GM10248 (cell line): Measurements from ENCODE around the gene WSB2.

Experiments
- CTCF ChIA-PET: fragments of 300-600 bp; sonication (Branson Sonifier 250); formaldehyde crosslinking; extraction: SDS; loops from one replicate; lab custom pipeline; 2021; ENCODE audit warnings: antibody characterized with exemption; lab: Yijun Ruan, JAX
- POLR2A ChIA-PET: fragments of 350-650 bp; sonication (Branson Sonifier 250); formaldehyde crosslinking; extraction: SDS; loops from one replicate; lab custom pipeline; 2020; ENCODE audit warnings: antibody characterized with exemption; lab: Yijun Ruan, JAX
- DNase-seq: peaks from one replicate; pipeline ENCODE4 v3.0.0; 2012; ENCODE audit errors: extremely low spot score
- TF ChIP-seq, protein P1 (sequence below): IDR thresholded peaks from 2 replicates; pipeline ENCODE4 v1.5.1; 2012; ENCODE audit warnings: mild to moderate bottlenecking, low read depth; ENCODE audit errors: extremely low read depth, missing control alignments, control extremely low read depth

The WSB2 gene

GRCh38 chr12:118052324-118053070, 8.5 kb downstream of the WSB2 start:
- TF ChIP-seq, protein P1, sequence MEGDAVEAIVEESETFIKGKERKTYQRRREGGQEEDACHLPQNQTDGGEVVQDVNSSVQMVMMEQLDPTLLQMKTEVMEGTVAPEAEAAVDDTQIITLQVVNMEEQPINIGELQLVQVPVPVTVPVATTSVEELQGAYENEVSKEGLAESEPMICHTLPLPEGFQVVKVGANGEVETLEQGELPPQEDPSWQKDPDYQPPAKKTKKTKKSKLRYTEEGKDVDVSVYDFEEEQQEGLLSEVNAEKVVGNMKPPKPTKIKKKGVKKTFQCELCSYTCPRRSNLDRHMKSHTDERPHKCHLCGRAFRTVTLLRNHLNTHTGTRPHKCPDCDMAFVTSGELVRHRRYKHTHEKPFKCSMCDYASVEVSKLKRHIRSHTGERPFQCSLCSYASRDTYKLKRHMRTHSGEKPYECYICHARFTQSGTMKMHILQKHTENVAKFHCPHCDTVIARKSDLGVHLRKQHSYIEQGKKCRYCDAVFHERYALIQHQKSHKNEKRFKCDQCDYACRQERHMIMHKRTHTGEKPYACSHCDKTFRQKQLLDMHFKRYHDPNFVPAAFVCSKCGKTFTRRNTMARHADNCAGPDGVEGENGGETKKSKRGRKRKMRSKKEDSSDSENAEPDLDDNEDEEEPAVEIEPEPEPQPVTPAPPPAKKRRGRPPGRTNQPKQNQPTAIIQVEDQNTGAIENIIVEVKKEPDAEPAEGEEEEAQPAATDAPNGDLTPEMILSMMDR: no peak
- DNase-seq: no peak
- CTCF ChIA-PET: interaction anchor here (1.0 to 5.9 kb wide), 4 partner anchors 12 to 177 kb away, joined by 3 to 73 read pairs (median 6); no protein-coding TSS in a partner anchor
- POLR2A ChIA-PET: no interaction called here

GRCh38 chr12:118050972-118051910, 9.7 kb downstream of the WSB2 start:
- POLR2A ChIA-PET: no interaction called here
- CTCF ChIA-PET: interaction anchor here (0.9 to 1.6 kb wide), 5 partner anchors 9 to 176 kb away, joined by 3 to 4 read pairs (median 3); no protein-coding TSS in a partner anchor

GRCh38 chr12:118046430-118046829, 14.5 kb downstream of the WSB2 start:
- TF ChIP-seq, protein P1: no peak
- no peak for DNase-seq
- POLR2A ChIA-PET: interaction anchor here (0.7 kb wide), 1 partner anchor 253 kb away, joined by 3 read pairs; no protein-coding TSS in a partner anchor
- CTCF ChIA-PET: interaction anchor here (0.7 to 5.1 kb wide), 3 partner anchors 9 to 197 kb away, joined by 3 to 42 read pairs (median 3); no protein-coding TSS in a partner anchor

More at GRCh38 chr12:118050972-118051910, 9.7 kb downstream of the WSB2 start:
- no peak for DNase-seq
- TF ChIP-seq, protein P1: no peak

DNA sequence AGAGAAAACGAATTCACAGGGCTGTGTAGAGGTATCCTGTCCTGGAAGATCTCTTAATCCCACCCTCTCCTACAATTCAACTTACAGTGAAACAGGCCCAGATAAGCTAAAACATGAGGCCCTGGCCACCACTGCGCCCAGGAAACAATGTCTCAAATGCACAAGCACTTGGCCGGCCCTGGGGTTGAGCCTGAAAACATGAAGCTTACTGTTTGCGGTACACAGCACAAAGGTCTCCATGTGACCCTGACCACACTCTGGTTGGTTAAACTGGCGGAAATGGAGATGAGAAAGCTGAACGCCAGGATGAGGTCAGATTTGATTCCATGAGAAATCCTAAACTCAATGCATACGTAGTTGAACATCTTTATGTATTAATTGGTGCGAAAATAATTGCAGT, 16.4 kb downstream of the WSB2 start:
- TF ChIP-seq, protein P1: no peak
- CTCF ChIA-PET: interaction anchor here (1.0 to 5.1 kb wide), 4 partner anchors 9 to 20 kb away, joined by 3 to 42 read pairs (median 3); no protein-coding TSS in a partner anchor
- POLR2A ChIA-PET: no interaction called here
- DNase-seq: no peak

DNA sequence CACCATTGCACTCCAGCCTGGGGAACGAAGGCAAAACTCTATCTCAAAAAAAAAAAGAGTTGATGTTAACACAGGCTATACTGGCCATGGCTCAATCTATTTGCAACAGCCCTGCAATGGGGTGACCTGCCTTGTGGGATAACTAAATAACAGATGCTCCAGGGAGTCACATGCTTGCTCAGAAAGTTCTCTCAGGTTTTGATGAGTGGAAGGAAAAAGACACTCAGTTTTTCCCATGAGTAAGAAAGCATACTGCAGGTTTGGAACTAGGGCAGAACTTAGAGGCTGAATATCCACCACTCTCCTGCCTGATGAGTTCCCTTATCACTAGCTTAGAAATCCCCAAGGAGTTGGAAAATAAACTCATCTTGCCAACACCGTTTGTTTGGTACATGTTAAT, 16.9 kb downstream of the WSB2 start:
- no peak for DNase-seq
- TF ChIP-seq, protein P1: no peak
- ChIA-PET CTCF (interaction anchor here (1.0 to 5.1 kb wide), 3 partner anchors 9 to 20 kb away, joined by 3 to 42 read pairs (median 3); no protein-coding TSS in a partner anchor), POLR2A (no interaction called here)

DNA sequence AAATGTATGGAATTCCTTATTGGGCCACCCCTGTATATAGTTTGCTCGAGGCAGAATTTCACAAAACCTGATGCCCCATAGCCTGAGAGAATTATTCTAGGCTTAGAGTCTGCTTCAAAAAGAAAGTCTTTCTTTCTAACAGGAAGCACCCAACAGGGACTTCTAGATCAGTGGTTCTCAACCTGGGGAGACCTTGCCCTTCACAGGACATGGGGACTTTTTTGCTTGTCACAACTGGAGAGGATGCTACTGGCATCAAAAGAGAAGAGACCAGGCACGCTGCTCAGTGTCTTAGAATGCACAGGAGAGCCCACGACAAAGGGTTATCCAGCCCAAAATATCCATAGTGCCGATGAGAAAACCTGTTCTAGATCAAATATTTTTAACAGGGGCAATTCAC, 18.9 kb downstream of the WSB2 start:
- TF ChIP-seq, protein P1: no peak
- ChIA-PET POLR2A (no interaction called here), CTCF (interaction anchor here (1.4 to 5.1 kb wide), 2 partner anchors 14 kb away, joined by 3 to 42 read pairs; no protein-coding TSS in a partner anchor)
- no peak for DNase-seq
